Prostate gland (tissue), 2 donors: ENCODE results near the gene PC. TPM values are rescaled to one million over a fixed set of nuclear protein-coding genes. Genes with fewer than 3 reads are reported as not detected.

Source experiments
- DNase-seq: peaks from one replicate; pipeline ENCODE4 v3.0.0-alpha.2; 2019; ENCODE audit warnings: low spot score
- H3K27ac ChIP-seq, 2 donors: fragments of 200-600 bp; sonication (generic); 2 replicates each; pipeline ENCODE4 v1.5.1; 2017 to 2019
- H3K27me3 ChIP-seq: fragments of 200-600 bp; sonication (generic); replicated peaks from 2 replicates; pipeline ENCODE4 v1.5.1; 2019; ENCODE audit not compliant: insufficient read depth
- H3K36me3 ChIP-seq, 2 donors: fragments of 200-600 bp; sonication (generic); 1 replicate in 1 of 2; 2 replicates in 1 of 2; pipeline versions ENCODE4 v1.5.1 to v1.8.1; 2017 to 2019
- H3K4me1 ChIP-seq: fragments of 200-600 bp; sonication (generic); replicated peaks from 2 replicates; pipeline ENCODE4 v1.5.1; 2019
- H3K4me3 ChIP-seq, 2 donors: fragments of 200-600 bp; sonication (generic); 2 replicates each; pipeline ENCODE4 v1.5.1; 2017 to 2019
- H3K9me3 ChIP-seq: fragments of 200-600 bp; sonication (generic); 2 replicates; pipeline ENCODE4 v1.5.1; 2017
- CTCF ChIP-seq, 4 experiments: fragments of 200-600 bp in 2 of 4; fragments of 450-650 bp in 2 of 4; sonication (generic) in 2 of 4; IDR thresholded peaks; 1 replicate in 3 of 4; 2 replicates in 1 of 4; pipeline ENCODE4 v1.5.1; 2016 to 2019; ENCODE audit warnings: antibody characterized with exemption in 4 of 4, mild to moderate bottlenecking in 2 of 4, moderate library complexity in 2 of 4
- POLR2A ChIP-seq: fragments of 450-650 bp; IDR thresholded peaks from one replicate; pipeline ENCODE4 v1.6.1; 2016; ENCODE audit warnings: antibody characterized with exemption, mild to moderate bottlenecking
- POLR2AphosphoS5 ChIP-seq: sonication (generic); formaldehyde crosslinking; IDR thresholded peaks from one replicate; pipeline ENCODE4 v1.6.1; 2017; ENCODE audit warnings: antibody characterized with exemption
- WGBS: methylation state at CpG from one replicate; pipeline ENCODE4 v1.1.5; 2018; 5-methylcytosine and 5-hydroxymethylcytosine counted together
- intact Hi-C: fragments of 100-400 bp; cut with DNase I; formaldehyde crosslinking; loops from one replicate; pipeline ENCODE4 v1.14.2; 2022
- total RNA-seq, 2 donors: library from RNA; depleted of rRNA; stranded (reverse); fragments of >200 nt; gene quantifications; one replicate each; pipeline ENCODE4 v1.1.0, GENCODE V29; 2016

The PC gene
- total RNA-seq, 2 donors from 2014 or later = 42.8 to 43.4 TPM

DNA sequence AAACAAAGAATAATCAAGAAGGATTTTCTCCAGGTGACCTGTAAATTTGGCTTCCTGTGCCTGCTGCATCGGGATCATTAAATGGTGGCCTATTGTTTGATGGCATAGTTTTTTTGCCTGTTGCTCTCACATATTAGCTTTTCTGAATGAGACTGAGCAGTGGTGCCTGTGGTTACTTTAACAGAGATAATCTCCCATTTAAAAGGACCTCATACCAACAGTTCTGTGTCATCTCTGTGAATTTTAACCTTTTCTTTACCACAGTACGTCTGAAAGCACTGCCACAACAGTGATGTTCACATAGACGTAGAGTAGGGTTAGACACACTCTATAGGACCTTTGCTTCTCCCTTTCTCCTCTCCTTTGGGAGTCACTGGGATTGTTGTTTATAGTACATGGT, 137.8 kb downstream of the PC start:
- Histone ChIP-seq H3K36me3 (no peaks in the 10 kb centered on the region), H3K4me3 (no peak overlapping the region), H3K9me3 (no peaks in the 10 kb centered on the region), H3K27me3 (no peaks in the 10 kb centered on the region), H3K27ac (no peak overlapping the region), H3K4me1 (no peaks in the 10 kb centered on the region)
- TF ChIP-seq CTCF (IDR thresholded peaks at IDR 0.05) (no peak), POLR2A (no peak), POLR2AphosphoS5 (no peak)
- 82% methylated on average over 3 of the region's 3 CpGs for WGBS
- intact Hi-C loops = no loop called here
- no peak for DNase-seq

DNA sequence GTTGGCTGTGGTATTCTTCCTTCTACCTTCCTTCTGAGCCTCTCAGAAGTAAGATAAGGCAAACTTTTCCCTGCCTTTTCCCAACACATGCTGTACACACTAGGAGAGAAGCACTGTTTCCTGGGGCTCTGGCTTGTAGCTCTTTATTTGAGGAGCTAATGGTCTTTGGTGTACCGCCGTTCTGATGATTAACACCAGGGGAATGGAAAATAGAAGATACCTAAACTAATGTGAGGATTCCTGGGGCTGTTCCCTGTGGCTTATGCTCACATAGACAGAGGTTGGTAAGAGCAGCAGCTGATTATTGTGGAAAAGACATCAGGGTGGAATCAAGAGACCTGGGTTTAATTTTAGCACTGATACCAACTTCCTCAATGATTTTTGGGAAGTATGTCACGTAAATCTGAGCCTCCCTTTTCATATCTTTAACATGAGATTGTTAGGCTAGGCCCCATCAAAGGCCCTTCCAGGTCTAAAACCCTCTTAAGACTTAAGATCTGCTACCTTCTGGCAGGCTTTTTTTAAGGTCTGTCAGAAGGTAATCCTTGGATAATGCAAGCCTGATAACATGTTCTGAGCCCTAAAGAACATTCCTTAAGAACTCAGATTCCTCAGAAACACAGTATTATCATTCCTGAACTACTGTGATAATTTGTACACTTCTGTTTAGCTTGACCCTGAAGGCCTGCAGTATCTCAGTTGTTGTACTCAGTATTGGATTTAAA, 139.8 kb downstream of the PC start:
- H3K4me1 ChIP-seq = no peaks in the 10 kb centered on the region
- no peaks in the 10 kb centered on the region for H3K36me3 ChIP-seq
- no peak overlapping the region for H3K4me3 ChIP-seq
- DNase-seq = no peak
- TF ChIP-seq POLR2AphosphoS5 (no peak), POLR2A (no peak), CTCF (IDR thresholded peaks at IDR 0.05) (no peak)
- intact Hi-C loops = no loop called here
- H3K27ac ChIP-seq = no peak overlapping the region
- whole genome bisulfite sequencing = 82% methylated on average over 3 of the region's 3 CpGs
- H3K27me3 ChIP-seq = no peaks in the 10 kb centered on the region
- H3K9me3 ChIP-seq = no peaks in the 10 kb centered on the region

DNA sequence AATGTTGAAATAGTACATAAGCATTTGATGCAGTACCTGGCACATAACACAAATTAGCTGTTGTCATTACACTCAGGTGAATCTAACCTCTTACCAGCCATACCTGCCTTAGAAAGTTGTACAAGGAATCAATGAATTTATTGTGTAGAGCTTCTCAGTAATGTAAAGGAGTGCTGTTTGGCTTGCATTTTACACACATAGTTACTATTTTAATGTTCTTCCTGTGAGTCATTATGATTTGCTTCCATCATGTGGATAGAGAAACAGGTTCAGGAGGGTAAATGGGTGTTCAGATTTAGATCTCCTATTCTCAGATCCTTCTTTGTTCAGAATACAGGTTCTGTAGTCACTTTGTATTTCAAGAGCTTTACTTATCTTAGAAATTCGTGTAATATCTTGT, 142.5 kb downstream of the PC start:
- no peak for DNase-seq
- 54% methylated on average over 1 of the region's 1 CpG for WGBS
- H3K9me3 ChIP-seq = no peaks in the 10 kb centered on the region

GRCh38 chr11:66814678-66815077, 143.5 kb downstream of the PC start:
- DNase-seq = no peak
- Histone ChIP-seq H3K9me3 (no peaks in the 10 kb centered on the region), H3K4me1 (no peaks in the 10 kb centered on the region), H3K27ac (no peak overlapping the region), H3K4me3 (no peak overlapping the region), H3K36me3 (no peaks in the 10 kb centered on the region), H3K27me3 (no peaks in the 10 kb centered on the region)
- intact Hi-C loops = no loop called here
- TF ChIP-seq POLR2AphosphoS5 (no peak), CTCF (IDR thresholded peaks at IDR 0.05) (no peak), POLR2A (no peak)
- 94% methylated on average over 5 of the region's 5 CpGs for WGBS

More for the DNA sequence above, 142.5 kb downstream of the PC start:
- intact Hi-C loops = no loop called here
- TF ChIP-seq CTCF (IDR thresholded peaks at IDR 0.05) (no peak), POLR2A (no peak), POLR2AphosphoS5 (no peak)
- Histone ChIP-seq H3K4me1 (no peaks in the 10 kb centered on the region), H3K4me3 (no peak overlapping the region), H3K27me3 (no peaks in the 10 kb centered on the region), H3K27ac (no peak overlapping the region), H3K36me3 (no peaks in the 10 kb centered on the region)

- WGBS = 92% methylated on average over 1 of the region's 1 CpG
- Histone ChIP-seq H3K4me1 (no peaks in the 10 kb centered on the region), H3K9me3 (no peaks in the 10 kb centered on the region), H3K27ac (no peak overlapping the region), H3K27me3 (no peaks in the 10 kb centered on the region), H3K36me3 (no peaks in the 10 kb centered on the region), H3K4me3 (no peak overlapping the region)
- no peak for DNase-seq
- no peak for TF ChIP-seq POLR2A
- TF ChIP-seq CTCF (IDR thresholded peaks at IDR 0.05) = no peak
- TF ChIP-seq POLR2AphosphoS5 = no peak
- intact Hi-C loops = no loop called here
Measured at GRCh38 chr11:66810576-66811185, 147.5 kb downstream of the PC start.
